Activated naive CD4-positive, alpha-beta T cell treated with anti-CD3 and anti-CD28 coated beads for 36 hours (primary cell): ENCODE measurements around the gene ZNF496. TPM values are rescaled to one million over a fixed set of nuclear protein-coding genes. Genes with fewer than 3 reads are reported as not detected.
"Not testable (repeated sequence)": the region's sequence is repeated elsewhere in the genome, so short reads cannot be mapped to it uniquely, and the experiment has no call there.

Experiments
- CTCF ChIA-PET: fragments of 350-600 bp; sonication (Branson Sonifier 250); formaldehyde crosslinking; loops from one replicate; lab custom pipeline; 2021; ENCODE audit warnings: antibody characterized with exemption; lab: Charles Lee
- DNase-seq: peaks from one replicate; pipeline ENCODE4 v3.0.0-alpha.2; 2020
- H3K27ac Mint-ChIP-seq: one replicate; pipeline ENCODE4 v1.8.0; 2021; ENCODE audit warnings: mild to moderate bottlenecking, mixed read lengths
- H3K27me3 Mint-ChIP-seq: one replicate; pipeline ENCODE4 v1.8.0; 2021; ENCODE audit warnings: low read depth, mixed read lengths
- H3K36me3 Mint-ChIP-seq: one replicate; pipeline ENCODE4 v1.8.0; 2021; ENCODE audit warnings: low read depth, mixed read lengths
- H3K4me1 Mint-ChIP-seq: one replicate; pipeline ENCODE4 v1.8.0; 2021; ENCODE audit warnings: low read depth, mixed read lengths
- H3K4me3 Mint-ChIP-seq: one replicate; pipeline ENCODE4 v1.8.0; 2021; ENCODE audit warnings: mild to moderate bottlenecking, moderate library complexity, mixed read lengths
- H3K9me3 Mint-ChIP-seq: one replicate; pipeline ENCODE4 v1.8.0; 2021; ENCODE audit warnings: mixed read lengths
- intact Hi-C: fragments of 100-400 bp; cut with micrococcal nuclease; formaldehyde crosslinking; loops from one replicate; pipeline ENCODE4 v1.15.1; 2023
- total RNA-seq, 2 experiments: library from RNA; stranded (reverse); gene quantifications; one replicate each; pipeline ENCODE4 v1.2.3, GENCODE V29; 2021

Gene ZNF496
- total RNA-seq, 2 experiments from 2014 or later: 9.8 to 10.6 TPM

DNA sequence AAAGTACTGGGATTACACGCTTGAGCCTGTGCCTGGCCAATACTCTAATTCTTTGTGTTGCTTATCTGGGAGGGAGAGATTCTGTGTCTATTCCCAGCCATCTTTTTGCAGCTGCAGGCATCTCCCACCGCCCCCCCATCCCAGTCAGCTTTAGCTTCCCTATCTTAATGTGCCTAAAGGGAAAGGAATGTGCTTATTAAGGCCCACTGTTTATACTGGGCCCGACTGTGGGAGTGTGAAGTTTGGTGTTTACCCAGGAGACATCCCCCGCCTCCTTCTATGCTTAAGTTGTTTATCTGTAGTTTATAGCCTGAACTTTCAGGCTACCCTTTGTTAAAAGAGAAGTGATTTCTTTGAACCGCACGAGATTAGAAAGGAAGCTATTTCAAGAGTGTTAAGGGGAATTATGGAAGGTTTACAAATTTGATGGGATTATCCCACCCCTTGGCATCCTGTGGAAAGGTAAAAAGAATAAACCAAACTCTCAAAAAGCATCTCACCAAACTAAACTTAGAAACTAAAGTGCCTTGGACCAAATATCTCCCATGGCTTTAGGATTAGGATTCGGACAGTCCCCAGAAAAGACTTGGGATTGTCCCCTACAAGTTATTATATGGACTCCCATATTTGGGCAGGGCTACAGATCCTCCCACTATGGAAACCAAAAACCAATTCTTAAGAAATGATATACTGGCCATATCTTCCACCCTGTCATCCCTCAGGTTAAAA, 25.5 kb upstream of the ZNF496 start:
- Mint-ChIP-seq H3K9me3 (peaks cover 2% of the 10 kb centered on the region), H3K4me1 (peaks cover 11% of the 10 kb centered on the region), H3K27me3 (peaks cover 29% of the 10 kb centered on the region), H3K27ac (no peak overlapping the region), H3K4me3 (no peak overlapping the region), H3K36me3 (no peaks in the 10 kb centered on the region)
- CTCF ChIA-PET: no interaction called here
- intact Hi-C loops: no loop called here
- no peak for DNase-seq

DNA sequence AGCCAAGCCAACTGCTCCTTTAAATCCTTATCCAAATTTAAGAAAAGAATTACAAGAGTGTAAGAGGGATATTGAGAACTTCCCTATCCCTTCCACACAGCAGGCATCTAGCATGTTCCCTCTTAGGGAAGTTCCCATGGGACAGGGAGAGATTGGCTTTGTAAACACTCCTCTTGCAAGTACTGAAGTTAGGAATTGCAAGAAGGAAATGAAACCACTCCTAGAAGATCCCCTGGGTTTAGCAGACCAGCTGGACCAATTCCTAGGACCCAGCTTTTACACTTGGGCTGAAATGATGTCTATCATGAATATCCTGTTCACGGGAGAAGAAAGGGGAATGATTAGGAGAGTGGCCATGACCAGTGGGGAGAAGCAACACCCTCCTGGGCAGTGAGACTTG, 23.5 kb upstream of the ZNF496 start:
- H3K4me3 Mint-ChIP-seq, DNase-seq, H3K27ac Mint-ChIP-seq, H3K9me3 Mint-ChIP-seq, H3K4me1 Mint-ChIP-seq, CTCF ChIA-PET, H3K36me3 Mint-ChIP-seq, intact Hi-C loops: not testable (repeated sequence)
- peaks cover 24% of the 10 kb centered on the region for H3K27me3 Mint-ChIP-seq

DNA sequence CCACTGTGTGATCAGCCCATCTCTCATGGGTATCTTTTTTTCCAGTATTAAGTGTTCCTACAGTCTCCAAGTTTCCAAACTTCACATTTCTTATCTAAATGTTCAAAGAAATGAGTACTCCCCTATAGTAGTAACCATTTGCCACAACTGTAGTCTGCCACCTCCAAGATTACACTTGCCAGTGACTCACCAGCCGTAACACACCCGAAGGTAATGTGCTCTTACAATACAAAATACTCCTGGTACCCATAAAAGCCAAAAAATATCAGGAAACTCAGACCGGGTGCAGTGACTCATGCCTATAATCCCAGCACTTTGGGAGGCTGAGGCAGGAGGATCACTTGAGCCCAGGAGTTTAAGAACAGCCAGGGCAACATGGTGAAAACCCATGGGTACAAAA, 20.5 kb upstream of the ZNF496 start:
- no peak for DNase-seq
- H3K36me3 Mint-ChIP-seq: peaks cover 1% of the 10 kb centered on the region
- intact Hi-C loops: no loop called here
- peaks cover 2% of the 10 kb centered on the region for H3K9me3 Mint-ChIP-seq
- H3K4me3 Mint-ChIP-seq: no peak overlapping the region
- CTCF ChIA-PET: no interaction called here
- peaks cover 9% of the 10 kb centered on the region for H3K4me1 Mint-ChIP-seq
- no peak overlapping the region for H3K27ac Mint-ChIP-seq
- peaks cover 15% of the 10 kb centered on the region for H3K27me3 Mint-ChIP-seq

GRCh38 chr1:247350587-247350986, 18.9 kb upstream of the ZNF496 start:
- Mint-ChIP-seq H3K36me3 (peaks cover 1% of the 10 kb centered on the region), H3K4me3 (no peak overlapping the region), H3K27me3 (peaks cover 13% of the 10 kb centered on the region), H3K4me1 (peaks cover 9% of the 10 kb centered on the region), H3K9me3 (no peaks in the 10 kb centered on the region), H3K27ac (no peak overlapping the region)
- CTCF ChIA-PET: interaction anchor here (0.6 to 1.1 kb wide), 3 partner anchors 18 to 248 kb away, joined by 3 read pairs; no protein-coding TSS in a partner anchor
- no peak for DNase-seq
- intact Hi-C loops: no loop called here

GRCh38 chr1:247347477-247348222, 16.0 kb upstream of the ZNF496 start:
- intact Hi-C loops: no loop called here
- Mint-ChIP-seq H3K27me3 (peaks cover 10% of the 10 kb centered on the region), H3K4me3 (peak overlapping the region; percentile 50)

GRCh38 chr1:247345881-247346280, 14.2 kb upstream of the ZNF496 start:
- no peak for DNase-seq
- CTCF ChIA-PET: interaction anchor here (1.7 kb wide), 1 partner anchor 27 kb away, joined by 3 read pairs; no protein-coding TSS in a partner anchor
- H3K36me3 Mint-ChIP-seq: peaks cover 1% of the 10 kb centered on the region
- H3K4me3 Mint-ChIP-seq: no peak overlapping the region
- intact Hi-C loops: no loop called here
- H3K4me1 Mint-ChIP-seq: peaks cover 18% of the 10 kb centered on the region
- H3K9me3 Mint-ChIP-seq: no peaks in the 10 kb centered on the region
- peaks cover 10% of the 10 kb centered on the region for H3K27me3 Mint-ChIP-seq
- H3K27ac Mint-ChIP-seq: no peak overlapping the region

More at GRCh38 chr1:247347477-247348222, 16.0 kb upstream of the ZNF496 start:
- CTCF ChIA-PET: no interaction called here
- DNase-seq: peak; percentile 10
- peaks cover 1% of the 10 kb centered on the region for H3K36me3 Mint-ChIP-seq
- H3K27ac Mint-ChIP-seq: no peak overlapping the region
- H3K9me3 Mint-ChIP-seq: no peaks in the 10 kb centered on the region
- H3K4me1 Mint-ChIP-seq: peaks cover 15% of the 10 kb centered on the region

DNA sequence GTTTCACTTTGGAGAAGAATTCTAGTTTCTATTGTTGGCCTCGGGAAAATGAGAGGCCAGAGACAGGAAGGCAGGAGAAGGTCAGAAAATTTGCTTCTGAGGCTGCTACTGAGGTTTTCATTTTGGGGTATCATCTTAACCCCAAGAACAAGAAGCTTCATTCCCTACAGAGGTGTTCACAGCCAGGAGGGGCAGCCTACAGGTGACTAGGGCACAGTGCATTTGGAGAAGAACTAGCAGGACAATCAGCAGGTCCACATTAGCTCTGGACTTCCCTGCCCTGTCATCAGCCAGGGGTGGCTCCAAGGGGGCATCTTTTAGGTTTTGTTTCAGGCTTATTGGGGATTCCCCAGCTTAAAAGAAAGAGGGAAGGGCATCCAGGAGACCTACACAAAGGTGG, 12.1 kb upstream of the ZNF496 start:
- H3K36me3 Mint-ChIP-seq: no peaks in the 10 kb centered on the region
- no peak overlapping the region for H3K4me3 Mint-ChIP-seq
- DNase-seq: no peak
- CTCF ChIA-PET: interaction anchor here (0.6 to 1.0 kb wide), 2 partner anchors 18 to 29 kb away, joined by 3 read pairs; no protein-coding TSS in a partner anchor
- no peaks in the 10 kb centered on the region for H3K9me3 Mint-ChIP-seq
- intact Hi-C loops: loop anchor here (1.0 to 2.0 kb wide), 2 partner anchors 21 to 66 kb away; no protein-coding TSS in a partner anchor
- H3K27me3 Mint-ChIP-seq: peaks cover 2% of the 10 kb centered on the region
- H3K27ac Mint-ChIP-seq: no peak overlapping the region
- H3K4me1 Mint-ChIP-seq: peaks cover 14% of the 10 kb centered on the region

GRCh38 chr1:247338723-247339275, 7.1 kb upstream of the ZNF496 start:
- Mint-ChIP-seq H3K4me1 (peaks cover 16% of the 10 kb centered on the region), H3K27ac (no peak overlapping the region), H3K27me3 (no peaks in the 10 kb centered on the region), H3K36me3 (no peaks in the 10 kb centered on the region), H3K4me3 (no peak overlapping the region), H3K9me3 (no peaks in the 10 kb centered on the region)
- CTCF ChIA-PET: interaction anchor here (1.7 kb wide), 1 partner anchor 34 kb away, joined by 6 read pairs; no protein-coding TSS in a partner anchor
- intact Hi-C loops: no loop called here
- no peak for DNase-seq

DNA sequence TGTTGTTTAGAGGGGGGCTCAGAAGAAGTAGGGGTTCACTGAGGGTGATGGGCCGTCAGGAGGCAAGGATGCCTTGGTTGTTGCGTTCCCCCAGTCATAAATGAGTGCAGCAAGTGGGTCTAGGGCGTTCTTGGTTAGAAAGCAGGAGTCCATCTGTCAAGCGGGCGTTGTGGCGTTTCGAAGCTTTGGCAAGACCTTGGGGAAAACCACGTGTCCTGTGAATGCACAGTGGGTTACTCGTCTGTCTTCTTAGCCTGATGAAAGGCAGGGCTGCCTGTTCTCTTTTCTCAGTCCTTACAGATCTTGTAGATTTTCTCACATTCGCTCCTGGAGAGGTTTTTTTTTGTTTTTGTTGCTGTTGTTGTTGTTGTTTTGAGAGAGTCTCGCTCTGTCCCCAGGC, 6.3 kb upstream of the ZNF496 start:
- H3K4me3 Mint-ChIP-seq: no peak overlapping the region
- H3K27me3 Mint-ChIP-seq: no peaks in the 10 kb centered on the region
- DNase-seq: no peak
- H3K36me3 Mint-ChIP-seq: peaks cover 2% of the 10 kb centered on the region
- CTCF ChIA-PET: no interaction called here
- no peak overlapping the region for H3K27ac Mint-ChIP-seq
- intact Hi-C loops: no loop called here
- peaks cover 15% of the 10 kb centered on the region for H3K4me1 Mint-ChIP-seq
- H3K9me3 Mint-ChIP-seq: no peaks in the 10 kb centered on the region

GRCh38 chr1:247337250-247337746, 5.6 kb upstream of the ZNF496 start:
- Mint-ChIP-seq H3K9me3 (no peaks in the 10 kb centered on the region), H3K4me3 (no peak overlapping the region), H3K27me3 (no peaks in the 10 kb centered on the region), H3K36me3 (peaks cover 3% of the 10 kb centered on the region), H3K27ac (peak overlapping the region; percentile 3), H3K4me1 (peaks cover 15% of the 10 kb centered on the region)
- CTCF ChIA-PET: no interaction called here
- DNase-seq: no peak
- intact Hi-C loops: no loop called here

DNA sequence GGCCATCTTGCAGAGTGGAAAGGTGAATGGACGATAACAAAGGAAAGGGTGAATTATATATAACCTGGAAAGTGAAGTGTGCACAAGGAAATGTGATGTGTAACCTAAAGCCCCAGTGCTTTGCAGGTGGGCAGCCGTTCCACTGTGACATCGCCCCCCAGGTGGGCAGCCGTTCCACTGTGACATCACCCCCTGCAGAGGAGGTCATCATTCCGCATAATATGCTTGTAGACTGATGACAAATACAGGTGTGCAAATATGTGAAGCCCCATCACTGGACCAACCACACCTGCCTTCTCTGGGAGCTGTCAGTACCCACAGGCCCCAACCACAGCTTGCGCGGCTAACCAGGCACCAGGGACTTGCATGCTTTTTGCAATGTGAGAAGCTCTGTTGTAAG, 4.7 kb upstream of the ZNF496 start:
- CTCF ChIA-PET: no interaction called here
- no peak for DNase-seq
- Mint-ChIP-seq H3K9me3 (no peaks in the 10 kb centered on the region), H3K4me3 (no peak overlapping the region), H3K4me1 (peaks cover 15% of the 10 kb centered on the region), H3K27me3 (no peaks in the 10 kb centered on the region), H3K36me3 (peaks cover 3% of the 10 kb centered on the region), H3K27ac (no peak overlapping the region)
- intact Hi-C loops: no loop called here

- no peak overlapping the region for H3K27ac Mint-ChIP-seq
- CTCF ChIA-PET: no interaction called here
- H3K27me3 Mint-ChIP-seq: no peaks in the 10 kb centered on the region
- DNase-seq: no peak
- H3K36me3 Mint-ChIP-seq: peaks cover 3% of the 10 kb centered on the region
- H3K9me3 Mint-ChIP-seq: no peaks in the 10 kb centered on the region
- intact Hi-C loops: no loop called here
- H3K4me1 Mint-ChIP-seq: peaks cover 15% of the 10 kb centered on the region
- no peak overlapping the region for H3K4me3 Mint-ChIP-seq
Observed at GRCh38 chr1:247335882-247336281, 4.2 kb upstream of the ZNF496 start.
